Measurements from ENCODE around the gene PRDX5.

Gene PRDX5

GRCh38 chr11:64364435-64364834, 46.5 kb downstream of the PRDX5 start:
- no peak overlapping the region for H3K4me3 ChIP-seq (ENCODE audit: low read length)
- DNase-seq (ENCODE audit: low read depth), result no peak
- TF ChIP-seq CTCF (conservative IDR thresholded peaks at IDR 0.05; ENCODE audit: low read length), result no peak

GRCh38 chr11:64364911-64365310, 47.0 kb downstream of the PRDX5 start:
- no peak for TF ChIP-seq CTCF (conservative IDR thresholded peaks at IDR 0.05; ENCODE audit: low read length)
- no peak for DNase-seq (ENCODE audit: low read depth)
- H3K4me3 ChIP-seq (ENCODE audit: low read length), result no peak overlapping the region

- TF ChIP-seq CTCF (conservative IDR thresholded peaks at IDR 0.05; ENCODE audit: low read length), result no peak
- peak; percentile 6 for DNase-seq (ENCODE audit: low read depth)
- H3K4me3 ChIP-seq (ENCODE audit: low read length), result no peak overlapping the region
Observed at GRCh38 chr11:64366751-64367150, 48.8 kb downstream of the PRDX5 start.

- no peak overlapping the region for H3K4me3 ChIP-seq (ENCODE audit: low read length)
- no peak for DNase-seq (ENCODE audit: low read depth)
- TF ChIP-seq CTCF (conservative IDR thresholded peaks at IDR 0.05; ENCODE audit: low read length), result no peak
Observed at GRCh38 chr11:64367931-64368672, 50.2 kb downstream of the PRDX5 start.

- H3K4me3 ChIP-seq (ENCODE audit: low read length), result no peak overlapping the region
- no peak for DNase-seq (ENCODE audit: low read depth)
- no peak for TF ChIP-seq CTCF (conservative IDR thresholded peaks at IDR 0.05; ENCODE audit: low read length)
Observed at GRCh38 chr11:64368673-64369074, 50.8 kb downstream of the PRDX5 start.

GRCh38 chr11:64369440-64370421, 51.8 kb downstream of the PRDX5 start:
- no peak for DNase-seq (ENCODE audit: low read depth)
- no peak overlapping the region for H3K4me3 ChIP-seq (ENCODE audit: low read length)
- TF ChIP-seq CTCF (conservative IDR thresholded peaks at IDR 0.05; ENCODE audit: low read length), result no peak
